Adrenal gland (tissue), 12 donors: ENCODE results near the gene LIMS2. TPM values are rescaled to one million over a fixed set of nuclear protein-coding genes. Genes with fewer than 3 reads are reported as not detected.
A peak's percentile ranks its signal among the peaks of the same experiment; 100 is the strongest.

Source experiments
- DNase-seq, 7 donors: peaks; one replicate each; pipeline ENCODE4 v3.0.0-alpha.2; 2019 to 2020
- H3K27ac ChIP-seq, 5 donors: fragments of 200-600 bp; sonication (generic) in 4 of 5; 1 replicate in 3 of 5; 2 replicates in 2 of 5; pipeline versions ENCODE4 v1.5.1 to v1.8.0; 2016 to 2020; ENCODE audit warnings: mild to moderate bottlenecking in 1 of 5
- H3K27me3 ChIP-seq: fragments of 200-600 bp; 2 replicates; pipeline ENCODE4 v1.8.0; 2021
- H3K36me3 ChIP-seq, 2 donors: fragments of 200-600 bp; replicated peaks in 1 of 2; 1 replicate in 1 of 2; 2 replicates in 1 of 2; pipeline versions ENCODE4 v1.5.1 to v1.8.0; 2018 to 2022
- H3K4me1 ChIP-seq, 2 donors: fragments of 200-600 bp; replicated peaks in 1 of 2; 1 replicate in 1 of 2; 2 replicates in 1 of 2; pipeline versions ENCODE4 v1.5.1 to v1.8.0; 2018 to 2021
- H3K4me3 ChIP-seq, 4 donors: fragments of 200-600 bp; sonication (generic) in 3 of 4; one replicate each; pipeline ENCODE4 v1.5.1; 2016 to 2018
- H3K9me3 ChIP-seq, 3 donors: fragments of 200-600 bp; sonication (generic) in 1 of 3; replicated peaks in 1 of 3; 1 replicate in 2 of 3; 2 replicates in 1 of 3; pipeline versions ENCODE4 v1.5.1 to v1.8.0; 2016 to 2021
- CTCF ChIP-seq, 6 experiments: fragments of 450-650 bp in 4 of 6; fragments of 200-600 bp in 2 of 6; sonication (generic) in 1 of 6; IDR thresholded peaks; 1 replicate in 5 of 6; 2 replicates in 1 of 6; pipeline versions ENCODE4 v1.5.1 to v1.8.0; 2016 to 2021; ENCODE audit warnings: antibody characterized with exemption in 6 of 6, mild to moderate bottlenecking in 2 of 6, moderate library complexity in 1 of 6
- POLR2A ChIP-seq, 2 donors: fragments of 450-650 bp; IDR thresholded peaks; one replicate each; pipeline ENCODE4 v1.6.1; 2017; ENCODE audit warnings: antibody characterized with exemption in 2 of 2, mild to moderate bottlenecking in 2 of 2, moderate library complexity in 1 of 2
- WGBS, 4 donors: extraction: QIAGEN DNeasy Blood & Tissue Kit in 2 of 4; methylation state at CpG; one replicate each; pipeline versions ENCODE4 v1.1.5 to v1.1.7; 2013 to 2017; 5-methylcytosine and 5-hydroxymethylcytosine counted together
- intact Hi-C, 2 donors: fragments of 100-400 bp; cut with DNase I; formaldehyde crosslinking; loops; one replicate each; pipeline versions ENCODE4 v1.14.1 to v1.15.0; 2022 to 2023
- polyA plus RNA-seq, 3 donors: library from polyadenylated mRNA; stranded (reverse); fragments of 200-250 nt in 2 of 3; fragments of 350-450 nt in 1 of 3; fragmentation: Illumina TruSeq in 1 of 3; extraction: RNeasy Lipid Tissue Mini Kit (QIAGEN cat#74804) in 1 of 3; gene quantifications; one replicate each; pipeline ENCODE4 v1.2.3, GENCODE V29; 2013 to 2014
- total RNA-seq, 9 donors: library from RNA; depleted of rRNA in 4 of 9; stranded (reverse); fragments of >200 nt in 4 of 9; fragments of 120-200 nt in 1 of 9; fragmentation: NEBNext Ultra II Directional in 1 of 9; extraction: Animal tissue kit (Norgen Biotek cat#: 25700) in 1 of 9; gene quantifications; one replicate each; pipeline versions ENCODE4 v1.1.0 to v1.2.4, GENCODE V29; 2013 to 2023
- donor health status: healthy with polysubstance abuse.
- donor health status: Bipolar disorder and iron deficiency.
- donor health status: DM: yes; HTN: yes; CAD: no.
- donor health status: DM: no; HTN: no; CAD: no.
- donor health status: DM: no; HTN: no; CAD: no.
- donor health status: DM: yes; HTN: yes; CAD: no.

Gene LIMS2
- total and polyA plus RNA-seq, 12 donors = 1.4 to 142 (median 16.1) TPM

GRCh38 chr2:127713562-127713961, 38.2 kb upstream of the LIMS2 start:
- H3K27me3 ChIP-seq = no peaks in the 10 kb centered on the region
- H3K4me3 ChIP-seq = no peak overlapping the region
- WGBS, 4 donors = 94 to 96% (median 95%) methylated on average over 21 to 25 of the region's 25 CpGs
- TF ChIP-seq POLR2A (IDR thresholded peaks at IDR 0.05) = no peak
- TF ChIP-seq CTCF (IDR thresholded peaks at IDR 0.05) = no peak
- H3K4me1 ChIP-seq = no peaks in the 10 kb centered on the region
- DNase-seq = no peak
- H3K9me3 ChIP-seq = no peaks in the 10 kb centered on the region
- intact Hi-C loops = no loop called here
- H3K27ac ChIP-seq = no peak overlapping the region
- peaks cover 0 to 22% of the 10 kb centered on the region in 2 donors for H3K36me3 ChIP-seq

GRCh38 chr2:127712999-127713398, 37.7 kb upstream of the LIMS2 start:
- Histone ChIP-seq H3K4me3 (no peak overlapping the region), H3K27ac (no peak overlapping the region), H3K4me1 (no peaks in the 10 kb centered on the region), H3K36me3 (peaks cover 0 to 26% of the 10 kb centered on the region in 2 donors), H3K27me3 (no peaks in the 10 kb centered on the region), H3K9me3 (no peaks in the 10 kb centered on the region)
- WGBS, 4 donors = 77 to 87% (median 86%) methylated on average over 2 of the region's 2 CpGs
- intact Hi-C loops = no loop called here
- DNase-seq = no peak
- TF ChIP-seq POLR2A (IDR thresholded peaks at IDR 0.05) (no peak), CTCF (IDR thresholded peaks at IDR 0.05) (no peak)

- Histone ChIP-seq H3K36me3 (peaks cover 0 to 28% of the 10 kb centered on the region in 2 donors), H3K27ac (no peak overlapping the region), H3K9me3 (no peaks in the 10 kb centered on the region), H3K27me3 (no peaks in the 10 kb centered on the region), H3K4me3 (no peak overlapping the region), H3K4me1 (peaks cover 0 to 12% of the 10 kb centered on the region in 2 donors)
- no peak for DNase-seq
- TF ChIP-seq POLR2A (IDR thresholded peaks at IDR 0.05) = no peak
- TF ChIP-seq CTCF (IDR thresholded peaks at IDR 0.05) = no peak
- intact Hi-C loops = loop anchor here in 1 of 2 donors (10.0 kb wide), 1 partner anchor 105 kb away; the partner anchor contains the start of gene WDR33
- 92 to 96% (median 93%) methylated on average over 13 of the region's 13 CpGs for WGBS, 4 donors
These were observed 34.0 kb upstream of the LIMS2 start for GRCh38 chr2:127709336-127709735.

GRCh38 chr2:127707890-127708648, 32.7 kb upstream of the LIMS2 start:
- WGBS, 4 donors = 75 to 95% (median 87%) methylated on average over 5 to 9 of the region's 9 CpGs
- H3K27me3 ChIP-seq = no peaks in the 10 kb centered on the region
- TF ChIP-seq CTCF (IDR thresholded peaks at IDR 0.05) = no peak
- no peak for TF ChIP-seq POLR2A (IDR thresholded peaks at IDR 0.05)
- H3K27ac ChIP-seq = no peak overlapping the region
- peaks cover 0 to 13% of the 10 kb centered on the region in 2 donors for H3K4me1 ChIP-seq
- peaks cover 0 to 24% of the 10 kb centered on the region in 2 donors for H3K36me3 ChIP-seq
- H3K9me3 ChIP-seq = no peaks in the 10 kb centered on the region
- intact Hi-C loops = loop anchor here in 1 of 2 donors (10.0 kb wide), 1 partner anchor 107 kb away; the partner anchor contains the start of gene WDR33
- no peak overlapping the region for H3K4me3 ChIP-seq
- peak in 2 of 7 donors; percentile 29 to 38 for DNase-seq
